Neural cell (in vitro differentiated cells): Measurements from ENCODE around the gene DUSP2.

Experiments used
- POLR2AphosphoS5 ChIP-seq: IDR thresholded peaks from 2 replicates; pipeline ENCODE4 v1.6.1; 2012
- TF ChIP-seq, protein P1 (sequence below): fragments of 450-650 bp; IDR thresholded peaks from 2 replicates; pipeline ENCODE4 v1.5.1; 2014; ENCODE audit warnings: antibody characterized with exemption, mild to moderate bottlenecking, moderate library complexity; ENCODE audit not compliant: poor library complexity, severe bottlenecking

DNA sequence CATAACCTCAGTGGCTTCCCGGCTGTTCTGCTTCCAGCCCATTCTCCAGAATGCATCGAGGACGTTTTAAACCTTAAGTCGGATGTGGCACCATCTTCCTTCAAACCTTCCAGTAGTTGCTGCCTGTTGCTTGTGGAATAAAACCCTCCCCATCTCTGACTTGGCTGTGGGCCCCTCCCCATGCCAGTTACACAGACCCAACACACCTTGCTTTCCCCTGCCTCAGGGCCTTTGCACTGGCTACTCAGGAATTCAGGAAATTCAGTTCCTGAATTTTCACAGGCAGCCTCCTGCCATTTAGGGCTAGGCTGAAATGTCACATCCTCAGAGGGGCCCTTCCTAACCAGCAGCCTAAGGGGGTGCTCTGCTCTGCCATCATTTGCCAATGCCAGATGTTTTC lies 23.8 kb downstream of the DUSP2 start:
- TF ChIP-seq, protein P1, sequence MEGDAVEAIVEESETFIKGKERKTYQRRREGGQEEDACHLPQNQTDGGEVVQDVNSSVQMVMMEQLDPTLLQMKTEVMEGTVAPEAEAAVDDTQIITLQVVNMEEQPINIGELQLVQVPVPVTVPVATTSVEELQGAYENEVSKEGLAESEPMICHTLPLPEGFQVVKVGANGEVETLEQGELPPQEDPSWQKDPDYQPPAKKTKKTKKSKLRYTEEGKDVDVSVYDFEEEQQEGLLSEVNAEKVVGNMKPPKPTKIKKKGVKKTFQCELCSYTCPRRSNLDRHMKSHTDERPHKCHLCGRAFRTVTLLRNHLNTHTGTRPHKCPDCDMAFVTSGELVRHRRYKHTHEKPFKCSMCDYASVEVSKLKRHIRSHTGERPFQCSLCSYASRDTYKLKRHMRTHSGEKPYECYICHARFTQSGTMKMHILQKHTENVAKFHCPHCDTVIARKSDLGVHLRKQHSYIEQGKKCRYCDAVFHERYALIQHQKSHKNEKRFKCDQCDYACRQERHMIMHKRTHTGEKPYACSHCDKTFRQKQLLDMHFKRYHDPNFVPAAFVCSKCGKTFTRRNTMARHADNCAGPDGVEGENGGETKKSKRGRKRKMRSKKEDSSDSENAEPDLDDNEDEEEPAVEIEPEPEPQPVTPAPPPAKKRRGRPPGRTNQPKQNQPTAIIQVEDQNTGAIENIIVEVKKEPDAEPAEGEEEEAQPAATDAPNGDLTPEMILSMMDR: no peak
- TF ChIP-seq POLR2AphosphoS5: no peak
